ENCODE results near the gene PLCB2.

DNA sequence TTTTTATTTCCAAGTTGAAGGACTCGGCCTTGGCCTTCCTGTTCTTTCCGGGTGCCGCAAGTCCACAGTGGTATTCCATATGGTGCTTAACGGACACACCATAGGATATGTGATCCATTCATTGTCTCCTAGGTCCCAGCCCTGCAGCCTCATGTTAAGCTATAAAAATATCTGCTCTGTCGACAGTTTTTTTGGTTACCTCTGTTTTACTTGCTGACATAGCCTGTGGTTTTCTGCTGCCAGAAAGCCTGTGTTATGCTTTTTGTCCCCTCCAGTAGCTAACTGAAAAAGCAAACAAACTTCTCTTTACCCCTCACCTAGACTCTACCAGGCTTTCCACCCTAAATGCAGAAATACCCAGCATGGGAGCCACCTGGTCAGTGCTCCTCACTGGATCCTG lies 21.0 kb upstream of the PLCB2 start:
- TF ChIP-seq CTCF (IDR thresholded peaks at IDR 0.05) (no peak), ZFX (IDR thresholded peaks at IDR 0.05; ENCODE audit: borderline replicate concordance) (no peak)
